Brain microvascular endothelial cell (primary cell): ENCODE results near the gene MESP2.

Experiments used
- DNase-seq: peaks from one replicate; pipeline ENCODE4 v3.0.0-alpha.2; 2020
- H3K27ac ChIP-seq: fragments of 250-450 bp; sonication (Bioruptor Pico); 2 replicates; pipeline ENCODE4 v1.5.1; 2020; ENCODE audit warnings: mild to moderate bottlenecking, moderate library complexity
- H3K27me3 ChIP-seq: fragments of 250-450 bp; sonication (Bioruptor Pico); replicated peaks from 2 replicates; pipeline ENCODE4 v1.5.1; 2020; ENCODE audit warnings: mild to moderate bottlenecking
- H3K36me3 ChIP-seq: fragments of 250-450 bp; sonication (Bioruptor Pico); replicated peaks from 2 replicates; pipeline ENCODE4 v1.5.1; 2020; ENCODE audit warnings: mild to moderate bottlenecking
- H3K4me3 ChIP-seq: 2 replicates; pipeline ENCODE4 v1.5.1; 2011; ENCODE audit warnings: low read depth, mild to moderate bottlenecking, control low read depth, low read length, moderate library complexity
- in situ Hi-C: cut with HindIII; loops from 2 replicates; pipeline ENCODE4 v1.10.0; 2017; ENCODE audit warnings: low sequenced_read_pairs, low pct_ligation_motif_present
- TF ChIP-seq, protein P1 (sequence below): IDR thresholded peaks from 2 replicates; pipeline ENCODE4 v1.5.1; 2011; ENCODE audit warnings: low read depth, mild to moderate bottlenecking, moderate library complexity, low read length, control low read depth, inconsistent platforms; ENCODE audit errors: missing control alignments

Gene MESP2

DNA sequence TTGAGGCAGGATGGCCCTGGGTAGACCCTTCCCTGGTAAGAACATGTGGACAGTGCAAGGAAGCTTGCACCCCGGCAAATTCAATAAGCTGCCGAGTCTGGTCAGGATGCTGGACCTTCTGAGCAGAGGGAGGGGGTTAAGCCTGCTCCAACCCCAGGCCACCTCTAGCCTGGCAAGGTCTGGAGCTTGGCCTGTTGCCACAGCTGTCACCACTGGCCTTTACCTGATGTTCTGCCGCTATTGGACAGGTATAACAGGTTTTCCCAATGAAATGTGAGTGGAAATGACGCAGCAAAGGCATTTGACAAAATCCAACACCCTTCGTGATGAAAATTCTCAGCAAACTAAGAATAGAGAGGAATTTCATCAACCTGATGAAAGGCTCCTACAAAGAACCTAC lies 24.4 kb upstream of the MESP2 start:
- no peak for DNase-seq
- Histone ChIP-seq H3K4me3 (no peak overlapping the region), H3K36me3 (no peaks in the 10 kb centered on the region), H3K27ac (no peak overlapping the region), H3K27me3 (peaks cover 3% of the 10 kb centered on the region)
- TF ChIP-seq, protein P1, sequence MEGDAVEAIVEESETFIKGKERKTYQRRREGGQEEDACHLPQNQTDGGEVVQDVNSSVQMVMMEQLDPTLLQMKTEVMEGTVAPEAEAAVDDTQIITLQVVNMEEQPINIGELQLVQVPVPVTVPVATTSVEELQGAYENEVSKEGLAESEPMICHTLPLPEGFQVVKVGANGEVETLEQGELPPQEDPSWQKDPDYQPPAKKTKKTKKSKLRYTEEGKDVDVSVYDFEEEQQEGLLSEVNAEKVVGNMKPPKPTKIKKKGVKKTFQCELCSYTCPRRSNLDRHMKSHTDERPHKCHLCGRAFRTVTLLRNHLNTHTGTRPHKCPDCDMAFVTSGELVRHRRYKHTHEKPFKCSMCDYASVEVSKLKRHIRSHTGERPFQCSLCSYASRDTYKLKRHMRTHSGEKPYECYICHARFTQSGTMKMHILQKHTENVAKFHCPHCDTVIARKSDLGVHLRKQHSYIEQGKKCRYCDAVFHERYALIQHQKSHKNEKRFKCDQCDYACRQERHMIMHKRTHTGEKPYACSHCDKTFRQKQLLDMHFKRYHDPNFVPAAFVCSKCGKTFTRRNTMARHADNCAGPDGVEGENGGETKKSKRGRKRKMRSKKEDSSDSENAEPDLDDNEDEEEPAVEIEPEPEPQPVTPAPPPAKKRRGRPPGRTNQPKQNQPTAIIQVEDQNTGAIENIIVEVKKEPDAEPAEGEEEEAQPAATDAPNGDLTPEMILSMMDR: no peak
- in situ Hi-C loops: no loop called here

DNA sequence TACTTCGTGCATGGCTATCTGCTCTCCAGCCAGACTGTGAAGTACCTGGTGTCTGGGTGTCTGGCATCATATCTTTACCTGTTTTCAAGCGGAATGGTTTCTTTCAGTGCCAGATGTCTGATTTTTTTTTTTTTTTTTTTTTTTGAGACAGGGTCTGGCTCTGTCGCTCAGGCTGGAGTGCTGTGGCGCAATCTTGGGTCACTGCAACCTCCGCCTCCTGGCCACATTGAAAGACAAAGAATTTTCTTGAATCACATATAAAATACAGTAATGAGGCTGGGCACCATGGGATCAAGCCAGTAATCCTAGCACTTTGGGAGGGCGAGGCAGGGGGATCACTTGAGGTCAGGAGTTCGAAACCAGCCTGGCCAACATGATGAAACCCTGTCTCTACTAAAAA lies 22.3 kb upstream of the MESP2 start:
- no peak overlapping the region for H3K4me3 ChIP-seq
- peaks cover 3% of the 10 kb centered on the region for H3K27me3 ChIP-seq
- no peak for DNase-seq
- in situ Hi-C loops: no loop called here
- TF ChIP-seq, protein P1: no peak
- H3K36me3 ChIP-seq: no peaks in the 10 kb centered on the region
- H3K27ac ChIP-seq: no peak overlapping the region

DNA sequence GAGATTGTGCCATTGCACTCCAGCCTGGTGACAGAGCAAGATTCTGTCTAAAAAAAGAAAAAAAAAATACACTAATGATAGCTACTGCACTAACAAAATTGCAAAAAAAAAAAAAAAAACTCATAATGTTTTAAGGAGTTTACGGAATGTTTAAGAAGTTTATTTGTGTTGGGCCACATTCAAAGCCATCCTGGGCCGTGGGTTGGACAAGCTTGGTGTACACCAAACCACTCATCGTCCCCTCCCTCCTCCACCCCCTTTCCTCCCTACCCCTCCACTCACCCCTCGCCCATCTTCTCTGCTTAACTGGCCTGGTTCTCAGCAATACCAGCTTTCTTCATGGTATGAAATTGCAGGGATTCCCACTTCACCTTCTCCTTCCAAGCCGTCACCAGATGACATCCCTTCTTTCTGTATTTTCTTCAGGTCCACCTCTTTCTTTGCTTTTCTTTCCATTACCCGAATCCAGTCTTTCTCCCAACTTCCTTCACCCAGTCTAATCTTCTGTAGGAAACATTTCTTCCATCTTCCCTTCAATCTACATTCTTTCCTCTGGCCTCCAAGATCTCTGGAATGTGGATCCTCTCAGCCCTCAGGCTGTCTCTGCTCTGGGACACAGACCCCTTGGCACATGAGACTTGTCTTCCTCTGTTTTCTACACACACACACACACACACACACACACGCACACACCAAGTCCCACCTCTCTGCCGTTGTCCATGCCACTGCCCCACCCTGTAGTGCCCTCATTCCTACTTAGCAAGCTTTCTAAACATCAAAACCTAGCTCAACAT lies 21.6 kb upstream of the MESP2 start:
- Histone ChIP-seq H3K36me3 (no peaks in the 10 kb centered on the region), H3K4me3 (no peak overlapping the region), H3K27ac (no peak overlapping the region), H3K27me3 (peaks cover 3% of the 10 kb centered on the region)
- in situ Hi-C loops: no loop called here
- no peak for DNase-seq
- TF ChIP-seq, protein P1: no peak

DNA sequence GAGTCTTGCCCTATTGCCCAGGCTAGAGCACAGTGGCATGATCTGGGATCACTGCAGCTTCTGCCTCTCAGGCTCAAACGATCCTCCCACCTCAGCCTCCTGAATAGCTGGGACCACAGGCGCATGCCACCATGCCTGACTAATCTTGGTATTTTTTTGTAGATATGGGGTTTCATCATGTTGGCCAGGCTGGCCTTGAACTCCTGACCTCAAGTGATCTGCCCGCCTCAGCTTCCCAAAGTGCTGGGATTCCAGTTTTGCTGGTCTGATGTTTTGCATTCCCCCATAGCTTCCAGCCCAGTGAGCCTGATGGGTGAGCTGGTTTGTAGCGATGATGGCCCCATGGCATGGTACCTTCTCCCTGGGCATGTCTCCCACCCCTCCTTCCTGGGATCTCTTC lies 20.4 kb upstream of the MESP2 start:
- H3K36me3 ChIP-seq: no peaks in the 10 kb centered on the region
- in situ Hi-C loops: no loop called here
- TF ChIP-seq, protein P1: no peak
- H3K27me3 ChIP-seq: no peaks in the 10 kb centered on the region
- no peak overlapping the region for H3K27ac ChIP-seq
- H3K4me3 ChIP-seq: no peak overlapping the region
- no peak for DNase-seq

DNA sequence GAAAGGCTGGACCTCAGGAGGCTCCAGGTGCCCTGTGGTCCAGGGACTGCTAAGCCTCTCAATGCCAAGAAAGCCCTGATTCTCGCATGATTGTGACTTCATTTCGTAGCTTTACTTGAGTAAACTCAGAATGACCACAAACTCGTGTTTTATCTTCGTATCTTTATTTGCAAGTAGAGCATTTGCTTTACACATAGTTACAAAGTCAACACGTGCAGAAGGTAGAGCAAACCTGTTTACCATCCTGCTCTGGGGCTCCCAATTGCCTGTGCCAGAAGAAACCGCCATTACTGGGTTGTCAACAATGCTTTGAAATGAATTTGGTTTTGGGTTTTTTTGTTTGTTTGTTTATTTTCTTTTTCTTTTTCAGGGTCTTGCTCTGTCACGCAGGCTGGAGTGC lies 19.2 kb upstream of the MESP2 start:
- H3K27me3 ChIP-seq: no peaks in the 10 kb centered on the region
- no peaks in the 10 kb centered on the region for H3K36me3 ChIP-seq
- no peak for DNase-seq
- in situ Hi-C loops: no loop called here
- H3K27ac ChIP-seq: no peak overlapping the region
- H3K4me3 ChIP-seq: no peak overlapping the region
- TF ChIP-seq, protein P1: no peak

DNA sequence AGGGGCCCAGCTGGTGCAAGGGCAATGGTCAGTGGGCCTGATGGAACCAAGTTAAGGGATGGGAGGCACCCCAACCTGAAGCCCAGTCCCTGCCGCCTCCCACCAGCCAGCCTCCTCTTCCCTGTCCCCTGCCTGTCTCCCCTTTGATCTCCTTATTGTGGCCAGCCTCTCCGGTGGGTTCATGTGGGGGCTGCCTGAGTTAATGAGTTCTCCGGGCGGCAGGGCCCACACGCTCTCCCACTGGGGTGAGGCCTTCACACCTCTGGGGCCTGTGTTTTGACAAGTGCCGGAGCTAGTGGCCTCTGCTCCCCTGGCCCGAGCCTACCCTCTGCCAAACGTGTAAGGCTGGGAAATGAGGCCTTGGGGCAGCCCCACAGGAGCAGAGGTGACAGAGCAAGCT lies 17.8 kb upstream of the MESP2 start:
- no peak for DNase-seq

More for the DNA sequence above, 17.8 kb upstream of the MESP2 start:
- TF ChIP-seq, protein P1: no peak
- H3K27me3 ChIP-seq: no peaks in the 10 kb centered on the region
- in situ Hi-C loops: no loop called here
- no peak overlapping the region for H3K4me3 ChIP-seq
- H3K36me3 ChIP-seq: no peaks in the 10 kb centered on the region
- no peak overlapping the region for H3K27ac ChIP-seq
